OCI-LY1 (cell line): ENCODE results near the gene SLC22A3.

Experiments used
- H2AFZ ChIP-seq: fragments of 200-600 bp; sonication (generic), shearing (Covaris generic); 2 replicates; pipeline ENCODE4 v1.6.0; 2014; ENCODE audit warnings: antibody characterized with exemption, mild to moderate bottlenecking, low read length
- H3F3A ChIP-seq: fragments of 200-600 bp; sonication (generic), shearing (Covaris generic); 2 replicates; pipeline ENCODE4 v1.6.0; 2014; ENCODE audit warnings: mild to moderate bottlenecking, antibody characterized with exemption, low read length, moderate library complexity; ENCODE audit not compliant: insufficient read depth
- H3K27ac ChIP-seq: fragments of 200-600 bp; sonication (generic); 2 replicates; pipeline ENCODE4 v1.5.1; 2014; ENCODE audit warnings: low read length, mixed run types, mild to moderate bottlenecking, low read depth; ENCODE audit not compliant: poor library complexity, severe bottlenecking
- H3K27me3 ChIP-seq: fragments of 200-600 bp; sonication (generic); 2 replicates; pipeline ENCODE4 v1.6.0; 2014; ENCODE audit warnings: antibody characterized with exemption, mild to moderate bottlenecking, low read length, moderate library complexity; ENCODE audit not compliant: insufficient read depth
- H3K36me3 ChIP-seq: fragments of 200-600 bp; sonication (generic); 2 replicates; pipeline ENCODE4 v1.6.1; 2014; ENCODE audit warnings: mild to moderate bottlenecking, antibody characterized with exemption, low read length, moderate library complexity, mixed read lengths; ENCODE audit not compliant: insufficient read depth
- H3K4me1 ChIP-seq: fragments of 200-600 bp; sonication (generic); 2 replicates; pipeline ENCODE4 v1.5.1; 2014; ENCODE audit warnings: mild to moderate bottlenecking, low read length, moderate library complexity; ENCODE audit not compliant: insufficient read depth, severe bottlenecking
- H3K4me2 ChIP-seq: fragments of 200-600 bp; sonication (generic), shearing (Covaris generic); 2 replicates; pipeline ENCODE4 v1.6.1; 2014; ENCODE audit warnings: low read length
- H3K4me3 ChIP-seq: fragments of 200-600 bp; sonication (generic); 2 replicates; pipeline ENCODE4 v1.5.1; 2014; ENCODE audit warnings: low read length, low read depth, mild to moderate bottlenecking, mixed read lengths; ENCODE audit not compliant: poor library complexity, severe bottlenecking
- H3K79me2 ChIP-seq: fragments of 200-600 bp; shearing (Covaris generic); 2 replicates; pipeline ENCODE4 v1.6.1; 2016; ENCODE audit warnings: mixed run types, low read length, mixed read lengths; ENCODE audit not compliant: insufficient read depth
- H3K9ac ChIP-seq: fragments of 200-600 bp; sonication (generic), shearing (Covaris generic); 2 replicates; pipeline ENCODE4 v1.6.1; 2014; ENCODE audit warnings: mild to moderate bottlenecking, low read length, mixed read lengths
- H3K9me2 ChIP-seq: fragments of 200-600 bp; sonication (generic), shearing (Covaris generic); 2 replicates; pipeline ENCODE4 v1.6.1; 2014; ENCODE audit warnings: low read depth, mild to moderate bottlenecking, low read length, mixed read lengths
- H3K9me3 ChIP-seq: fragments of 200-600 bp; shearing (Covaris generic); 2 replicates; pipeline ENCODE4 v1.6.1; 2014; ENCODE audit warnings: low read length, mixed read lengths
- H4K20me1 ChIP-seq: fragments of 200-600 bp; sonication (generic), shearing (Covaris generic); 2 replicates; pipeline ENCODE4 v1.6.0; 2016; ENCODE audit warnings: mild to moderate bottlenecking, low read length; ENCODE audit not compliant: insufficient read depth
- CTCF ChIP-seq: fragments of 200-600 bp; sonication (generic), shearing (Covaris generic); IDR thresholded peaks from 2 replicates; pipeline ENCODE4 v1.5.1; 2017; ENCODE audit warnings: mild to moderate bottlenecking, antibody characterized with exemption, low read length, moderate library complexity, mixed read lengths
- EZH2 ChIP-seq: fragments of 200-600 bp; sonication (generic), shearing (Covaris generic); IDR thresholded peaks from 2 replicates; pipeline ENCODE4 v1.8.0; 2017; ENCODE audit warnings: borderline replicate concordance, mixed run types, mild to moderate bottlenecking, antibody characterized with exemption, low read length, moderate library complexity, mixed read lengths

Gene SLC22A3

GRCh38 chr6:160500639-160501038 is 152.5 kb downstream of the SLC22A3 start:
- Histone ChIP-seq H3K79me2 (no peaks in the 10 kb centered on the region), H3K9me3 (no peaks in the 10 kb centered on the region), H3K36me3 (no peaks in the 10 kb centered on the region), H2AFZ (no peak overlapping the region), H3K9me2 (no peaks in the 10 kb centered on the region), H3K4me2 (no peak overlapping the region), H3K27ac (no peak overlapping the region), H4K20me1 (no peaks in the 10 kb centered on the region), H3K4me1 (no peaks in the 10 kb centered on the region), H3K9ac (no peak overlapping the region), H3K4me3 (no peak overlapping the region), H3K27me3 (no peaks in the 10 kb centered on the region), H3F3A (no peaks in the 10 kb centered on the region)
- TF ChIP-seq EZH2 (no peak), CTCF (no peak)
